Hematopoietic multipotent progenitor cell treated with erythropoietin and hydrocortisone succinate and interleukin-3 and kit ligand, for 6 days (in vitro differentiated cells): ENCODE results near the gene PODXL.

Experiments used
- DNase-seq: peaks from one replicate; pipeline ENCODE4 v3.0.0-alpha.2; 2015

The PODXL gene

GRCh38 chr7:131556053-131556908, at the start of gene PODXL:
PODXL (minus strand) TSS chr7:131556628; CDS start chr7:131556359, 269 bp downstream.
- peak; percentile 77 for DNase-seq

GRCh38 chr7:131605280-131605878, 49.0 kb upstream of the PODXL start:
- DNase-seq: no peak

GRCh38 chr7:131604841-131605279, 48.4 kb upstream of the PODXL start:
- no peak for DNase-seq

GRCh38 chr7:131603932-131604331, 47.5 kb upstream of the PODXL start:
- DNase-seq: peak; percentile 25

DNA sequence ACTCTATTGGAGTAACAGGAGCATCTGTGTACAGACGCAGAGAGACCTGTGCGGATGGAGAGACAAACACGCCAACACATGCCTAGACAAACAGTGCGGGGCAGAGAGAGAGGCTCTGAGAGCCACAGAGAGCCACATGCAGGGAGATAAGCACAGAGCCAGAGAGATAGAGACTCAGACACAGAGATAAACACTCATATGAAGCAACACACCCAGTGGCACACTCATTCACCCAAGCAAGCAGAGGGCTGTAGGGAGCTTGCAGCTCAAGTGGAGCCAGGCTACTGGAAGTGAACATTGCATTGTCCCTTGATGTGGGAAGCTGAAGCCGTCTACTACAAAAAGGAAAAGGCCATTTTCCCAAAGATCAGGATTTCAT, 46.6 kb upstream of the PODXL start:
- peak; percentile 86 for DNase-seq

GRCh38 chr7:131602304-131602993, 46.0 kb upstream of the PODXL start:
- DNase-seq: no peak

- no peak for DNase-seq
Observed at GRCh38 chr7:131600085-131600881, 43.9 kb upstream of the PODXL start.

GRCh38 chr7:131596785-131597184, 40.4 kb upstream of the PODXL start:
- no peak for DNase-seq

DNA sequence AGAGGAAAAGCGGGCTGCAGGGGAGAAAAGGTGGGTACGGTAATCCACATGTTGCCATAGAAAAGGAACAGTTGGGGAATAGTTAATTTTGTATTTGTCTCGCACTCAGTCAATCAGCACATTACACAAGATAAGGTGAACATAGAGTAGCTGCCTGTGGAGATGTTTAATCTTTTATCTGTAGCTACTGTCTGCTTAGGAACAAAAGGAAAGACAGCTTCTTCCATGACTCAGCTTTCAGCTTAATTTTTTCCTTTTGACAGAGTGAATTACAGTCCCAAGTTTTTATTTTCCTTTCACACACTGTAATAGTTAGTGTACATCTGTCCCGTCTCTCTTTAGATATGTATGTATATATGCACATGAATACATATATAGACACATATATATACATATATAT, 39.3 kb upstream of the PODXL start:
- no peak for DNase-seq

- no peak for DNase-seq
Observed at GRCh38 chr7:131591687-131592319, 35.4 kb upstream of the PODXL start.

DNA sequence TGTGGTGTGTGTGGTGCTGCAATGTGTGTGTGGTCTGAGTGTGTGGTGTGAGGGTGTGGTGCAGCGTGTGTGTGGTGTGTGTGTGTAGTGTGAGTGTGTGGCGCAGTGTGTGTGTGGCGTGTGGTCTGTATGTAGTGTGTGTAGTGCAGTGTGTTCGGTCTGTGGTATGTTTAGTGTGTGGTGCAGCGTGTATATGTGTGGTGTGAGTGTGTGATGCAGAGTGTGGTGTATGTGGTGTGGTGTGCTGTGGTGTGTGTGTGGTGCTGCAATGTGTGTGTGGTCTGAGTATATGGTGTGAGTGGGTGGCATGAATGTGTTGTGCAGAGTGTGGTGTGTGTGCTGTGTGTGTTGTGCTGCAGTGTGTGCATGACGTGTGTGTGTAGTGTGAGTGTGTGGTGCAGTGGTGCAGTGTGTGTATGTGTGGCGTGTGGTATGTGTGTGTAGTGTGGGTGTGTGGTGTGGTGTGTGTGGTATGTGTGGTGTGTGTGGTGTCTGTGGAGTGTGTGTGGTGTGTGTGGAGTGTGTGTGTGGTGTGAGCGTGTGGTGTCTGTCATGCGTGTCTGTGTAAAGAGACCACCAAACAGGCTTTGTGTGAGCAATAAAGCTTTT, 31.0 kb upstream of the PODXL start:
- DNase-seq: no peak

- DNase-seq: no peak
Observed at GRCh38 chr7:131586759-131587158, 30.3 kb upstream of the PODXL start.

- DNase-seq: peak; percentile 56
Observed at GRCh38 chr7:131586259-131586658, 29.8 kb upstream of the PODXL start.

DNA sequence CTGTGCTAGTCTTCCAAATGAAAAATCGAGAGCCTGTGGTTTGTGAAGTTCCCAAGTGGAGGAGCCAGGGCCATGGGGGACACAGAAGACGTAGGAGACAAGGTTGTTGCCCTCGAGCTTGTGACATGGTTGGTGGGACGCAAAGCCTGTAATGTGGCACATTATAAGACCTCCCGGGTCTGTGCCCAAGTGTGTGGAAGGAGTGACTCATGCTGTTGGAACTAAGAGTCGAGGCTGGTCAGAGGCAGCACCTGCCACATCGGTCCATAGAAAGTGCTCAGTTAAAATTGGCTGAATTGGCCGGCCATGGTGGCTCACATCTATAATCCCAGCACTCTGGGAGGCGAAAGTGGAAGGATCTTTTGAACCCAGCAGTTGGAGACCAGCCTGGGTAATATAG, 27.0 kb upstream of the PODXL start:
- no peak for DNase-seq

GRCh38 chr7:131581241-131582051, 25.0 kb upstream of the PODXL start:
- DNase-seq: no peak

- no peak for DNase-seq
Observed at GRCh38 chr7:131578602-131579001, 22.2 kb upstream of the PODXL start.

GRCh38 chr7:131574741-131575140, 18.3 kb upstream of the PODXL start:
- DNase-seq: no peak

- DNase-seq: no peak
Observed at GRCh38 chr7:131570401-131570800, 14.0 kb upstream of the PODXL start.

DNA sequence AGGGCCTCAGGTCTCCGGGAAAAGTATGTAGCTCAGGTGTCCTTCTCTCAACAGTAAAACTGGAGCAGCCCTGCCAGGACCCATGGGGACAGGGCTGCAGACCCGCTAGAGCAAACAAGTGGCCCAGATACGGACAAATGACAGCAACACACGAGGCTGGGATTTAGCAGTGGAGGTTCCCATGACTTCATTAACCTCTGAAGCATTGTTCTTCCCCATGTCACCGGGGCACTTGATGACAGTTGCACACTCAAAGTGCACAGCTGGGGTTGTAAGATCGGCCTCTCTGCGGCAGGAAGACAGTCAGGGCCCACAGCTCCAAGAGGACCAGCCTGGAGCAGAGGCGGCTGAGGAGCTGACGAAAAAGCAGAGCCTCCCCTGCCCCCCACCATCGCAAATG, 12.5 kb upstream of the PODXL start:
- no peak for DNase-seq

DNA sequence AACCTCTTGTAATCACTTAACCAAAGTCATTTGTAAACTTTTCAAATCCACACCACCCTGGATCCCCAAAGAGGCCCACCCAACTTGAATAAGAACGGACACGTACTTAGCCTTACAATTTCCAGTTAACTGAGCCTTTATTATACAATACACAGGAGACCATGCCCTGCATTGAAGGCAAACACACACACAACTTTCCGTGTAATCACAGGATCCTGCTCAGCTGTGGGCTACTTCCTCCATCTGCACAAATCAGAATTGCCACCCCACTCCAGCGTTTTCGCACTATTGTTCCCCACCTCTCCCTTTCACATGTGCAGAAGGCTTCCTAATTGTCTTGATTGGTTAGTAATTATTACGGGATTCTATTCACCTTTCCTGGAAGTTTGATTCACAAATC, 12.1 kb upstream of the PODXL start:
- no peak for DNase-seq

- no peak for DNase-seq
Observed at GRCh38 chr7:131564640-131565039, 8.2 kb upstream of the PODXL start.
